ENCODE results near the gene PDE8B.
A peak's percentile ranks its signal among the peaks of the same experiment; 100 is the strongest.

DNA sequence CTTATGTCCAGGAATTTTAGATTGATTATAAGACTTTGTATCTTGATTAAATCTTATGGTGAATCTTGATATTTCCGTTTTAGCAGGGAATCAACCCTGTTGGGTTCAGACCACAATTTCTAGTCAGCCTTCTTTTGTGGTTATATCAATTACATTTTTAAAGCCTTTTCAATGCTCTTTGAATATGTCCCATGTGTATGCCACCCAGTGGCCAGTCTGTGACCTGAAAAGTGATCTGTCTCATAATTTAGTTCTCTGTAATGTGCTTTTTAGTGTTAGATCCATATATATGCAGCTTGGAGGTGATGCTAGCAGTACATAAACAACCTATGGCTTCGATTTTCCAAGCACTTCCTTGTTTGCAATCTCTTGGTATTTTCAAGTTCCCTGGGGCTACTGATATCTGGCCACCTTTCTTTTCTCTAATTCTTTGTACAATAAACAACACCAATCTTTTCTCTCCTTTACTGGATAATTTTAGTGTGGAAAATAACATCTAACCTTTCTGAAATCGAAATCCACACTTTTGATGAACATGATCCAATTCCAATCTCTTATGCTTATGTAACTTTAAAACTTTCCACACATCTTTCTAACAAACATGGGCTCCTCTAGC is 28.8 kb downstream of the PDE8B start:
- TF ChIP-seq, protein P1, sequence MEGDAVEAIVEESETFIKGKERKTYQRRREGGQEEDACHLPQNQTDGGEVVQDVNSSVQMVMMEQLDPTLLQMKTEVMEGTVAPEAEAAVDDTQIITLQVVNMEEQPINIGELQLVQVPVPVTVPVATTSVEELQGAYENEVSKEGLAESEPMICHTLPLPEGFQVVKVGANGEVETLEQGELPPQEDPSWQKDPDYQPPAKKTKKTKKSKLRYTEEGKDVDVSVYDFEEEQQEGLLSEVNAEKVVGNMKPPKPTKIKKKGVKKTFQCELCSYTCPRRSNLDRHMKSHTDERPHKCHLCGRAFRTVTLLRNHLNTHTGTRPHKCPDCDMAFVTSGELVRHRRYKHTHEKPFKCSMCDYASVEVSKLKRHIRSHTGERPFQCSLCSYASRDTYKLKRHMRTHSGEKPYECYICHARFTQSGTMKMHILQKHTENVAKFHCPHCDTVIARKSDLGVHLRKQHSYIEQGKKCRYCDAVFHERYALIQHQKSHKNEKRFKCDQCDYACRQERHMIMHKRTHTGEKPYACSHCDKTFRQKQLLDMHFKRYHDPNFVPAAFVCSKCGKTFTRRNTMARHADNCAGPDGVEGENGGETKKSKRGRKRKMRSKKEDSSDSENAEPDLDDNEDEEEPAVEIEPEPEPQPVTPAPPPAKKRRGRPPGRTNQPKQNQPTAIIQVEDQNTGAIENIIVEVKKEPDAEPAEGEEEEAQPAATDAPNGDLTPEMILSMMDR (conservative IDR thresholded peaks at IDR 0.05; ENCODE audit: low read depth in 2 of 2) = peak; percentile 44 to 45
- no peak for TF ChIP-seq EZH2 (IDR thresholded peaks at IDR 0.05; ENCODE audit: low read depth, unreplicated experiment)
- TF ChIP-seq, protein P2, sequence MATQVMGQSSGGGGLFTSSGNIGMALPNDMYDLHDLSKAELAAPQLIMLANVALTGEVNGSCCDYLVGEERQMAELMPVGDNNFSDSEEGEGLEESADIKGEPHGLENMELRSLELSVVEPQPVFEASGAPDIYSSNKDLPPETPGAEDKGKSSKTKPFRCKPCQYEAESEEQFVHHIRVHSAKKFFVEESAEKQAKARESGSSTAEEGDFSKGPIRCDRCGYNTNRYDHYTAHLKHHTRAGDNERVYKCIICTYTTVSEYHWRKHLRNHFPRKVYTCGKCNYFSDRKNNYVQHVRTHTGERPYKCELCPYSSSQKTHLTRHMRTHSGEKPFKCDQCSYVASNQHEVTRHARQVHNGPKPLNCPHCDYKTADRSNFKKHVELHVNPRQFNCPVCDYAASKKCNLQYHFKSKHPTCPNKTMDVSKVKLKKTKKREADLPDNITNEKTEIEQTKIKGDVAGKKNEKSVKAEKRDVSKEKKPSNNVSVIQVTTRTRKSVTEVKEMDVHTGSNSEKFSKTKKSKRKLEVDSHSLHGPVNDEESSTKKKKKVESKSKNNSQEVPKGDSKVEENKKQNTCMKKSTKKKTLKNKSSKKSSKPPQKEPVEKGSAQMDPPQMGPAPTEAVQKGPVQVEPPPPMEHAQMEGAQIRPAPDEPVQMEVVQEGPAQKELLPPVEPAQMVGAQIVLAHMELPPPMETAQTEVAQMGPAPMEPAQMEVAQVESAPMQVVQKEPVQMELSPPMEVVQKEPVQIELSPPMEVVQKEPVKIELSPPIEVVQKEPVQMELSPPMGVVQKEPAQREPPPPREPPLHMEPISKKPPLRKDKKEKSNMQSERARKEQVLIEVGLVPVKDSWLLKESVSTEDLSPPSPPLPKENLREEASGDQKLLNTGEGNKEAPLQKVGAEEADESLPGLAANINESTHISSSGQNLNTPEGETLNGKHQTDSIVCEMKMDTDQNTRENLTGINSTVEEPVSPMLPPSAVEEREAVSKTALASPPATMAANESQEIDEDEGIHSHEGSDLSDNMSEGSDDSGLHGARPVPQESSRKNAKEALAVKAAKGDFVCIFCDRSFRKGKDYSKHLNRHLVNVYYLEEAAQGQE (IDR thresholded peaks at IDR 0.05; ENCODE audit: unreplicated experiment) = no peak
- TF ChIP-seq POLR2AphosphoS5 (IDR thresholded peaks at IDR 0.05; ENCODE audit: low read depth) = no peak
- TF ChIP-seq, protein P3, sequence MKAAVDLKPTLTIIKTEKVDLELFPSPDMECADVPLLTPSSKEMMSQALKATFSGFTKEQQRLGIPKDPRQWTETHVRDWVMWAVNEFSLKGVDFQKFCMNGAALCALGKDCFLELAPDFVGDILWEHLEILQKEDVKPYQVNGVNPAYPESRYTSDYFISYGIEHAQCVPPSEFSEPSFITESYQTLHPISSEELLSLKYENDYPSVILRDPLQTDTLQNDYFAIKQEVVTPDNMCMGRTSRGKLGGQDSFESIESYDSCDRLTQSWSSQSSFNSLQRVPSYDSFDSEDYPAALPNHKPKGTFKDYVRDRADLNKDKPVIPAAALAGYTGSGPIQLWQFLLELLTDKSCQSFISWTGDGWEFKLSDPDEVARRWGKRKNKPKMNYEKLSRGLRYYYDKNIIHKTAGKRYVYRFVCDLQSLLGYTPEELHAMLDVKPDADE (IDR thresholded peaks at IDR 0.05) = no peak
- no peak for TF ChIP-seq EZH2phosphoT487 (IDR thresholded peaks at IDR 0.05; ENCODE audit: unreplicated experiment)
- TF ChIP-seq JUNB (IDR thresholded peaks at IDR 0.05; ENCODE audit: unreplicated experiment) = no peak

All from GM23338 (cell line).